HEK293 (cell line): Measurements from ENCODE around the gene ATAD1.

ENCODE experiments used
- EGR2 ChIP-seq: fragments of 450-650 bp; formaldehyde crosslinking; IDR thresholded peaks from 2 replicates; pipeline ENCODE4 v1.5.1; 2016; ENCODE audit warnings: low read depth, missing biosample characterization, missing genetic modification characterization
- HOXA7 ChIP-seq: sonication (generic); formaldehyde crosslinking; IDR thresholded peaks from 2 replicates; pipeline ENCODE4 v1.8.1; 2022; ENCODE audit warnings: missing genetic modification reagents, borderline replicate concordance
- IKZF3 ChIP-seq: fragments of 450-650 bp; IDR thresholded peaks from 2 replicates; pipeline ENCODE4 v1.5.0; 2018; ENCODE audit warnings: missing biosample characterization, mild to moderate bottlenecking, missing genetic modification characterization, moderate library complexity
- KLF1 ChIP-seq: fragments of 450-650 bp; formaldehyde crosslinking; IDR thresholded peaks from 2 replicates; pipeline ENCODE4 v1.5.1; 2016; ENCODE audit warnings: missing biosample characterization, missing genetic modification characterization
- OVOL3 ChIP-seq: fragments of 450-650 bp; formaldehyde crosslinking; IDR thresholded peaks from 2 replicates; pipeline ENCODE4 v1.5.1; 2016; ENCODE audit warnings: missing biosample characterization, missing genetic modification characterization
- SALL2 ChIP-seq: fragments of 450-650 bp; formaldehyde crosslinking; IDR thresholded peaks from 2 replicates; pipeline ENCODE4 v1.5.0; 2017; ENCODE audit warnings: missing biosample characterization, mild to moderate bottlenecking, missing genetic modification characterization, borderline replicate concordance
- ZBTB20 ChIP-seq: fragments of 450-650 bp; formaldehyde crosslinking; IDR thresholded peaks from 2 replicates; pipeline ENCODE4 v1.5.1; 2016; ENCODE audit warnings: missing biosample characterization, missing genetic modification characterization
- ZNF132 ChIP-seq: fragments of 450-650 bp; formaldehyde crosslinking; IDR thresholded peaks from 2 replicates; pipeline ENCODE4 v1.5.1; 2017; ENCODE audit warnings: missing biosample characterization, missing genetic modification characterization, borderline replicate concordance
- ZNF133 ChIP-seq: fragments of 450-650 bp; formaldehyde crosslinking; IDR thresholded peaks from 2 replicates; pipeline ENCODE4 v1.5.1; 2016; ENCODE audit warnings: missing biosample characterization, missing genetic modification characterization
- ZNF146 ChIP-seq: fragments of 450-650 bp; formaldehyde crosslinking; IDR thresholded peaks from 2 replicates; pipeline ENCODE4 v1.5.1; 2016; ENCODE audit warnings: missing biosample characterization, missing genetic modification characterization
- ZNF174 ChIP-seq: fragments of 450-650 bp; formaldehyde crosslinking; IDR thresholded peaks from 2 replicates; pipeline ENCODE4 v1.5.0; 2017; ENCODE audit warnings: missing biosample characterization, mild to moderate bottlenecking, missing genetic modification characterization
- ZNF2 ChIP-seq: fragments of 450-650 bp; formaldehyde crosslinking; IDR thresholded peaks from 2 replicates; pipeline ENCODE4 v1.5.1; 2016; ENCODE audit warnings: missing biosample characterization, missing genetic modification characterization
- ZNF202 ChIP-seq: fragments of 450-650 bp; formaldehyde crosslinking; IDR thresholded peaks from 2 replicates; pipeline ENCODE4 v1.5.1; 2016; ENCODE audit warnings: missing biosample characterization, missing genetic modification characterization, borderline replicate concordance
- ZNF221 ChIP-seq: fragments of 450-650 bp; formaldehyde crosslinking; IDR thresholded peaks from 2 replicates; pipeline ENCODE4 v1.5.1; 2017; ENCODE audit warnings: missing biosample characterization, missing genetic modification characterization, borderline replicate concordance
- ZNF266 ChIP-seq: fragments of 450-650 bp; formaldehyde crosslinking; IDR thresholded peaks from 2 replicates; pipeline ENCODE4 v1.5.1; 2016; ENCODE audit warnings: missing biosample characterization, missing genetic modification characterization, low read depth
- ZNF335 ChIP-seq: fragments of 450-650 bp; formaldehyde crosslinking; conservative IDR thresholded peaks from 2 replicates; pipeline ENCODE4 v1.5.1; 2016; ENCODE audit warnings: missing biosample characterization, missing genetic modification characterization
- ZNF426 ChIP-seq: fragments of 450-650 bp; formaldehyde crosslinking; IDR thresholded peaks from 2 replicates; pipeline ENCODE4 v1.5.1; 2017; ENCODE audit warnings: missing biosample characterization, missing genetic modification characterization, mild to moderate bottlenecking, inconsistent platforms, moderate library complexity
- ZNF571 ChIP-seq: fragments of 450-650 bp; formaldehyde crosslinking; IDR thresholded peaks from 2 replicates; pipeline ENCODE4 v1.5.0; 2017; ENCODE audit warnings: missing biosample characterization, missing genetic modification characterization
- ZNF629 ChIP-seq: fragments of 450-650 bp; formaldehyde crosslinking; IDR thresholded peaks from 2 replicates; pipeline ENCODE4 v1.5.1; 2017; ENCODE audit warnings: missing biosample characterization, missing genetic modification characterization
- ZNF660 ChIP-seq: fragments of 450-650 bp; IDR thresholded peaks from 2 replicates; pipeline ENCODE4 v1.5.1; 2018; ENCODE audit warnings: missing biosample characterization, mild to moderate bottlenecking, missing genetic modification characterization
- ZNF670 ChIP-seq: fragments of 450-650 bp; formaldehyde crosslinking; IDR thresholded peaks from 2 replicates; pipeline ENCODE4 v1.5.1; 2016; ENCODE audit warnings: missing biosample characterization, missing genetic modification characterization, low read depth
- ZNF785 ChIP-seq: fragments of 450-650 bp; formaldehyde crosslinking; IDR thresholded peaks from 2 replicates; pipeline ENCODE4 v1.5.1; 2016; ENCODE audit warnings: missing biosample characterization, missing genetic modification characterization
- ZNF791 ChIP-seq: fragments of 450-650 bp; formaldehyde crosslinking; IDR thresholded peaks from 2 replicates; pipeline ENCODE4 v1.5.1; 2016; ENCODE audit warnings: missing biosample characterization, missing genetic modification characterization
- ZNF830 ChIP-seq: fragments of 450-650 bp; IDR thresholded peaks from 2 replicates; pipeline ENCODE4 v1.5.0; 2018; ENCODE audit warnings: missing biosample characterization, missing genetic modification characterization, low read depth, mild to moderate bottlenecking, moderate library complexity
- ZNF843 ChIP-seq: fragments of 450-650 bp; formaldehyde crosslinking; IDR thresholded peaks from 2 replicates; pipeline ENCODE4 v1.5.1; 2016; ENCODE audit warnings: missing biosample characterization, missing genetic modification characterization
- ZSCAN16 ChIP-seq: fragments of 450-650 bp; formaldehyde crosslinking; IDR thresholded peaks from 2 replicates; pipeline ENCODE4 v1.5.1; 2016; ENCODE audit warnings: missing biosample characterization, missing genetic modification characterization
- TF ChIP-seq, protein P1 (sequence below): fragments of 450-650 bp; formaldehyde crosslinking; IDR thresholded peaks from 2 replicates; pipeline ENCODE4 v1.5.1; 2016; ENCODE audit warnings: missing biosample characterization, missing genetic modification characterization
- TF ChIP-seq, protein P2 (sequence below): fragments of 450-650 bp; formaldehyde crosslinking; IDR thresholded peaks from 2 replicates; pipeline ENCODE4 v1.5.1; 2016; ENCODE audit warnings: missing biosample characterization, missing genetic modification characterization, low read depth
- TF ChIP-seq, protein P3 (sequence below): fragments of 450-650 bp; formaldehyde crosslinking; IDR thresholded peaks from 2 replicates; pipeline ENCODE4 v1.5.1; 2016; ENCODE audit warnings: missing biosample characterization, missing genetic modification characterization
- TF ChIP-seq, protein P4 (sequence below): fragments of 450-650 bp; formaldehyde crosslinking; IDR thresholded peaks from 2 replicates; pipeline ENCODE4 v1.5.1; 2016; ENCODE audit warnings: missing biosample characterization, missing genetic modification characterization

Gene ATAD1

DNA sequence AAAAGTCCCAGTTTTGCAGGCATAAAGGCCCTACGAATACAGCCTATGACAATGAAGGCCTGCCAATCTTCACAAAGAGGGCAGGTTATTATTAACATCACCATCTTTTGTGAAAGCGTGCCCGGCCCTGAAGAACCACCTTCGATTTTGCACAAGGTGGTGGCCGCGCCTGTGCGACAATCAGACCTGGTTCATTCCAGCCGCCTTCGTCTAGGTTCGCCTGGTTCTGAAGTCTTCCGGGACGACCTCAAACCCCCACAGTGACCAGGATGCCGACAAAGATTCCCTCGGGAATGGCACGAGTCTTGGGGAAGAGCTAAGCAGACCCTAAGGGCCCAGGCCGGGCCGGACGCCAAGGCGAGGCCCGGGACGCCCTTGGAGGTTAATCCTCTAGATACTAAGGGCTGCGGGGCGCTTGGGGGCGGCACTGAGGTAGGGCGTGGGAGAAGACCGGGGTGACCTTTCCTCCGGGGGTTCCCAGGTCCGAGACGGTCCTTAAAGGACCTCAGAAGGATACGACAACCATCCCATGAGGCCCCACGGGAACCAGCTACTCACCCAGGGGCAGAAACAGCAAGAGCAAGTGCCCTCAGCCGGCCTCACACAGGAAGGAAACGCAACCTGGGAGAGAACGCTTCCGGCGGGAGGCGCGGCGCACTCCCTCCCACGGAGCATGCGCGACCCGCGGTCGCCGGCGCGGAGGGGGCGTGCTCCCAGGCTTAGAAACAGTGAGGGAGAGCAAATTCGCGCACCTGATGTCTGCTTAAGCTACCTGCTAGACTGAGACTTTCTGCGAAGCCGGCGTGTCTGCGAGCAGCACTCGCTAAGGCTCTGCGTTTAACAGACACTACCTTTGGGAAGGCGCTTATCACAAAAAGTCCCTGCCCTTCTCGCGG lies at the start of gene ATAD1 (continued):
- TF ChIP-seq, protein P1, sequence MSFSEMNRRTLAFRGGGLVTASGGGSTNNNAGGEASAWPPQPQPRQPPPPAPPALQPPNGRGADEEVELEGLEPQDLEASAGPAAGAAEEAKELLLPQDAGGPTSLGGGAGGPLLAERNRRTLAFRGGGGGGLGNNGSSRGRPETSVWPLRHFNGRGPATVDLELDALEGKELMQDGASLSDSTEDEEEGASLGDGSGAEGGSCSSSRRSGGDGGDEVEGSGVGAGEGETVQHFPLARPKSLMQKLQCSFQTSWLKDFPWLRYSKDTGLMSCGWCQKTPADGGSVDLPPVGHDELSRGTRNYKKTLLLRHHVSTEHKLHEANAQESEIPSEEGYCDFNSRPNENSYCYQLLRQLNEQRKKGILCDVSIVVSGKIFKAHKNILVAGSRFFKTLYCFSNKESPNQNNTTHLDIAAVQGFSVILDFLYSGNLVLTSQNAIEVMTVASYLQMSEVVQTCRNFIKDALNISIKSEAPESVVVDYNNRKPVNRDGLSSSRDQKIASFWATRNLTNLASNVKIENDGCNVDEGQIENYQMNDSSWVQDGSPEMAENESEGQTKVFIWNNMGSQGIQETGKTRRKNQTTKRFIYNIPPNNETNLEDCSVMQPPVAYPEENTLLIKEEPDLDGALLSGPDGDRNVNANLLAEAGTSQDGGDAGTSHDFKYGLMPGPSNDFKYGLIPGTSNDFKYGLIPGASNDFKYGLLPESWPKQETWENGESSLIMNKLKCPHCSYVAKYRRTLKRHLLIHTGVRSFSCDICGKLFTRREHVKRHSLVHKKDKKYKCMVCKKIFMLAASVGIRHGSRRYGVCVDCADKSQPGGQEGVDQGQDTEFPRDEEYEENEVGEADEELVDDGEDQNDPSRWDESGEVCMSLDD (tag by site-specific recombination): 0 out of 2 replicates have a peak, but pooled peaks have one; percentile 20
- TF ChIP-seq ZNF335 (tag by site-specific recombination): peak; percentile 91
- TF ChIP-seq ZNF830: no peak
- peak; percentile 76 for TF ChIP-seq ZBTB20 (tag by site-specific recombination)
- TF ChIP-seq ZNF202: no peak
- no peak for TF ChIP-seq ZNF266 (tag by site-specific recombination)
- peak; percentile 1; the same call in 1 of the 2 replicates for TF ChIP-seq ZNF843 (tag by site-specific recombination)
- peak; percentile 64; the same call in 1 of the 2 replicates for TF ChIP-seq IKZF3 (tag by site-specific recombination)
- TF ChIP-seq ZSCAN16 (tag by site-specific recombination): no peak
- no peak for TF ChIP-seq ZNF785 (tag by site-specific recombination)
- TF ChIP-seq ZNF174 (tag by site-specific recombination): no peak
- 0 out of 2 replicates have a peak, but pooled peaks have one; percentile 21 for TF ChIP-seq ZNF2
- no peak for TF ChIP-seq ZNF670 (tag by site-specific recombination)
- no peak for TF ChIP-seq ZNF426 (tag by site-specific recombination)
- TF ChIP-seq, protein P2, sequence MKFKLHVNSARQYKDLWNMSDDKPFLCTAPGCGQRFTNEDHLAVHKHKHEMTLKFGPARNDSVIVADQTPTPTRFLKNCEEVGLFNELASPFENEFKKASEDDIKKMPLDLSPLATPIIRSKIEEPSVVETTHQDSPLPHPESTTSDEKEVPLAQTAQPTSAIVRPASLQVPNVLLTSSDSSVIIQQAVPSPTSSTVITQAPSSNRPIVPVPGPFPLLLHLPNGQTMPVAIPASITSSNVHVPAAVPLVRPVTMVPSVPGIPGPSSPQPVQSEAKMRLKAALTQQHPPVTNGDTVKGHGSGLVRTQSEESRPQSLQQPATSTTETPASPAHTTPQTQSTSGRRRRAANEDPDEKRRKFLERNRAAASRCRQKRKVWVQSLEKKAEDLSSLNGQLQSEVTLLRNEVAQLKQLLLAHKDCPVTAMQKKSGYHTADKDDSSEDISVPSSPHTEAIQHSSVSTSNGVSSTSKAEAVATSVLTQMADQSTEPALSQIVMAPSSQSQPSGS (tag by site-specific recombination): no peak
- peak; percentile 59; the same call in 1 of the 2 replicates for TF ChIP-seq ZNF660 (tag by site-specific recombination)
- 0 out of 2 replicates have a peak, but pooled peaks have one; percentile 55 for TF ChIP-seq KLF1
- no peak for TF ChIP-seq ZNF133 (tag by site-specific recombination)
- no peak; the same call in 1 of the 2 replicates for TF ChIP-seq ZNF629 (tag by site-specific recombination)
- TF ChIP-seq, protein P3, sequence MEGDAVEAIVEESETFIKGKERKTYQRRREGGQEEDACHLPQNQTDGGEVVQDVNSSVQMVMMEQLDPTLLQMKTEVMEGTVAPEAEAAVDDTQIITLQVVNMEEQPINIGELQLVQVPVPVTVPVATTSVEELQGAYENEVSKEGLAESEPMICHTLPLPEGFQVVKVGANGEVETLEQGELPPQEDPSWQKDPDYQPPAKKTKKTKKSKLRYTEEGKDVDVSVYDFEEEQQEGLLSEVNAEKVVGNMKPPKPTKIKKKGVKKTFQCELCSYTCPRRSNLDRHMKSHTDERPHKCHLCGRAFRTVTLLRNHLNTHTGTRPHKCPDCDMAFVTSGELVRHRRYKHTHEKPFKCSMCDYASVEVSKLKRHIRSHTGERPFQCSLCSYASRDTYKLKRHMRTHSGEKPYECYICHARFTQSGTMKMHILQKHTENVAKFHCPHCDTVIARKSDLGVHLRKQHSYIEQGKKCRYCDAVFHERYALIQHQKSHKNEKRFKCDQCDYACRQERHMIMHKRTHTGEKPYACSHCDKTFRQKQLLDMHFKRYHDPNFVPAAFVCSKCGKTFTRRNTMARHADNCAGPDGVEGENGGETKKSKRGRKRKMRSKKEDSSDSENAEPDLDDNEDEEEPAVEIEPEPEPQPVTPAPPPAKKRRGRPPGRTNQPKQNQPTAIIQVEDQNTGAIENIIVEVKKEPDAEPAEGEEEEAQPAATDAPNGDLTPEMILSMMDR (tag by site-specific recombination): peak; percentile 65
- TF ChIP-seq ZNF791: no peak
- no peak for TF ChIP-seq HOXA7
- TF ChIP-seq, protein P4, sequence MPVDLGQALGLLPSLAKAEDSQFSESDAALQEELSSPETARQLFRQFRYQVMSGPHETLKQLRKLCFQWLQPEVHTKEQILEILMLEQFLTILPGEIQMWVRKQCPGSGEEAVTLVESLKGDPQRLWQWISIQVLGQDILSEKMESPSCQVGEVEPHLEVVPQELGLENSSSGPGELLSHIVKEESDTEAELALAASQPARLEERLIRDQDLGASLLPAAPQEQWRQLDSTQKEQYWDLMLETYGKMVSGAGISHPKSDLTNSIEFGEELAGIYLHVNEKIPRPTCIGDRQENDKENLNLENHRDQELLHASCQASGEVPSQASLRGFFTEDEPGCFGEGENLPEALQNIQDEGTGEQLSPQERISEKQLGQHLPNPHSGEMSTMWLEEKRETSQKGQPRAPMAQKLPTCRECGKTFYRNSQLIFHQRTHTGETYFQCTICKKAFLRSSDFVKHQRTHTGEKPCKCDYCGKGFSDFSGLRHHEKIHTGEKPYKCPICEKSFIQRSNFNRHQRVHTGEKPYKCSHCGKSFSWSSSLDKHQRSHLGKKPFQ (tag by site-specific recombination): no peak
- no peak for TF ChIP-seq SALL2 (tag by site-specific recombination)
- TF ChIP-seq ZNF221 (tag by site-specific recombination): no peak
- no peak for TF ChIP-seq ZNF132 (tag by site-specific recombination)
- TF ChIP-seq EGR2 (tag by site-specific recombination): peak; percentile 38; the same call in 1 of the 2 replicates
- no peak for TF ChIP-seq ZNF571 (tag by site-specific recombination)
- TF ChIP-seq ZNF146 (tag by site-specific recombination): 0 out of 2 replicates have a peak, but pooled peaks have one; percentile 9
- TF ChIP-seq OVOL3 (tag by site-specific recombination): no peak
